Type B pancreatic cell (in vitro differentiated cells): ENCODE data around the gene RND1. TPM values are rescaled to one million over a fixed set of nuclear protein-coding genes. Genes with fewer than 3 reads are reported as not detected.

ENCODE experiments used
- DNase-seq: peaks from one replicate; pipeline ENCODE4 v3.0.0; 2021; ENCODE audit warnings: mixed read lengths; ENCODE audit not compliant: unreplicated experiment; ENCODE audit errors: extremely low spot score
- H3K27ac Mint-ChIP-seq: 2 replicates; pipeline ENCODE4 v1.8.0; 2021; ENCODE audit warnings: mild to moderate bottlenecking, mixed read lengths
- H3K27me3 Mint-ChIP-seq: 2 replicates; pipeline ENCODE4 v1.8.0; 2021; ENCODE audit warnings: mixed read lengths
- H3K36me3 Mint-ChIP-seq: 2 replicates; pipeline ENCODE4 v1.8.0; 2021; ENCODE audit warnings: mixed read lengths
- H3K4me1 Mint-ChIP-seq: one replicate; pipeline ENCODE4 v1.8.0; 2021; ENCODE audit warnings: mixed read lengths; ENCODE audit not compliant: unreplicated experiment
- H3K4me3 Mint-ChIP-seq: 2 replicates; pipeline ENCODE4 v1.8.0; 2021; ENCODE audit warnings: mild to moderate bottlenecking, mixed read lengths
- H3K9me3 Mint-ChIP-seq: 2 replicates; pipeline ENCODE4 v1.8.0; 2021; ENCODE audit warnings: mixed read lengths
- CTCF ChIP-seq: fragments of 200-600 bp; sonication (generic); conservative IDR thresholded peaks from 2 replicates; pipeline ENCODE4 v1.5.0; 2021; ENCODE audit warnings: antibody characterized with exemption, mild to moderate bottlenecking
- total RNA-seq: library from RNA; stranded (reverse); gene quantifications from 2 replicates; pipeline ENCODE4 v1.2.1, GENCODE V29; 2021; ENCODE audit warnings: low replicate concordance

Gene RND1
- total RNA-seq, 1 donor from 2014 or later, result 6.9 TPM

GRCh38 chr12:48824905-48825304 lies 40.8 kb downstream of the RND1 start:
- Mint-ChIP-seq H3K27me3 (no peaks in the 10 kb centered on the region), H3K4me3 (no peak overlapping the region), H3K4me1 (peaks cover 2% of the 10 kb centered on the region), H3K9me3 (no peaks in the 10 kb centered on the region), H3K27ac (no peak overlapping the region), H3K36me3 (peaks cover 14% of the 10 kb centered on the region)
- no peak for TF ChIP-seq CTCF
- DNase-seq, result no peak

GRCh38 chr12:48824112-48824511 lies 41.6 kb downstream of the RND1 start:
- Mint-ChIP-seq H3K27ac (no peak overlapping the region), H3K36me3 (peaks cover 10% of the 10 kb centered on the region), H3K4me3 (no peak overlapping the region), H3K4me1 (peaks cover 10% of the 10 kb centered on the region), H3K9me3 (no peaks in the 10 kb centered on the region), H3K27me3 (no peaks in the 10 kb centered on the region)
- no peak for TF ChIP-seq CTCF
- no peak for DNase-seq

- H3K9me3 Mint-ChIP-seq, result no peaks in the 10 kb centered on the region
- H3K4me1 Mint-ChIP-seq, result peaks cover 12% of the 10 kb centered on the region
- peaks cover 10% of the 10 kb centered on the region for H3K36me3 Mint-ChIP-seq
- no peak for DNase-seq
- no peak for TF ChIP-seq CTCF
- H3K4me3 Mint-ChIP-seq, result no peak overlapping the region
- H3K27ac Mint-ChIP-seq, result no peak overlapping the region
- no peaks in the 10 kb centered on the region for H3K27me3 Mint-ChIP-seq
Measured at GRCh38 chr12:48823281-48823680, 42.4 kb downstream of the RND1 start.

DNA sequence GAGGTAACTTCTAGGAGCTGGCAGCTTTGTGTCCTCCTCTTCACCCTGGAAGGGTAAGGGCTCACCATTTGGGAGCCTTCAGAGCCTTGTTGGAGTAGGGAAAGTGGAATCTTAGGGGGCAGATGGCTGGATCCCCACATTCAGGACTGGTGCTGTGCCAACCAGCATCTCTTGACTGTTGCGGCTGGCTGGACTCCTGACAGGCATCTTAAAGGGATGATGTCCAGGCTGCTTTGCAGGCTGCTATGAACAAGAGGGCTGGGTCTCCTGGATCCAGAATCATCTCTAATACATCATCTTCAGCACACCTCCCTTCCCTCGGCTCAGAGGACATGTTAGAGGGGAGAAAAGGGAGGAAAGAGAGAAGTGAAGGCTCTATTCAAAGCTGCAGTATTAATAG lies 43.0 kb downstream of the RND1 start:
- no peak for DNase-seq
- Mint-ChIP-seq H3K9me3 (no peaks in the 10 kb centered on the region), H3K4me1 (peaks cover 12% of the 10 kb centered on the region), H3K27ac (no peak overlapping the region), H3K27me3 (no peaks in the 10 kb centered on the region), H3K4me3 (no peak overlapping the region), H3K36me3 (peaks cover 10% of the 10 kb centered on the region)
- TF ChIP-seq CTCF, result no peak

DNA sequence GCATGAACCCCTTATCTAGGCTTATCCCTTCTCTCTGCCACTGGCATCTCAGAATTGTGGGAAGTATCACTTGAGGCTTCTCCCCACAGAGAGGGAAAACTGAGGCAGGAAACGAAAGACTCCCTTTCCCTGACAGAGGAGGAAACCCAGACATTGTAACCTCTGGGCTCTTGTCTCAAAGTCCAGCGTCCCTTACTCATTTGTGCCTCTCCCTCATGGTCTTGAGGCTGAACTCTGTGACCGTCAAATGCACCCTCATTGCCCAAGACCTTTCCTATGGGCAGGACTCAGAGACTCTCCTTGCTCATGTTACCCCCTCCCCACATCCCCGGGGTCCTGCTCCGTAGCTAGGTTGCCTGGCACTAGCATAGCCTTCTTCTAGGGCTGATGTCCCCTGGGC lies 43.5 kb downstream of the RND1 start:
- Mint-ChIP-seq H3K9me3 (no peaks in the 10 kb centered on the region), H3K4me1 (peaks cover 18% of the 10 kb centered on the region), H3K36me3 (peaks cover 10% of the 10 kb centered on the region), H3K27ac (no peak overlapping the region), H3K4me3 (no peak overlapping the region), H3K27me3 (no peaks in the 10 kb centered on the region)
- TF ChIP-seq CTCF, result no peak
- DNase-seq, result no peak
